MM.1S (cell line): ENCODE results near the gene CTSK.

Experiments used
- EZH2phosphoT487 ChIP-seq: fragments of 300-600 bp; sonication (generic); IDR thresholded peaks from 2 replicates; pipeline ENCODE4 v1.6.1; 2018; ENCODE audit warnings: antibody characterized with exemption, low read length
- TF ChIP-seq, protein P1 (sequence below): fragments of 300-600 bp; sonication (generic); IDR thresholded peaks from 2 replicates; pipeline ENCODE4 v1.5.1; 2016; ENCODE audit warnings: antibody characterized with exemption, low read length, mixed read lengths

DNA sequence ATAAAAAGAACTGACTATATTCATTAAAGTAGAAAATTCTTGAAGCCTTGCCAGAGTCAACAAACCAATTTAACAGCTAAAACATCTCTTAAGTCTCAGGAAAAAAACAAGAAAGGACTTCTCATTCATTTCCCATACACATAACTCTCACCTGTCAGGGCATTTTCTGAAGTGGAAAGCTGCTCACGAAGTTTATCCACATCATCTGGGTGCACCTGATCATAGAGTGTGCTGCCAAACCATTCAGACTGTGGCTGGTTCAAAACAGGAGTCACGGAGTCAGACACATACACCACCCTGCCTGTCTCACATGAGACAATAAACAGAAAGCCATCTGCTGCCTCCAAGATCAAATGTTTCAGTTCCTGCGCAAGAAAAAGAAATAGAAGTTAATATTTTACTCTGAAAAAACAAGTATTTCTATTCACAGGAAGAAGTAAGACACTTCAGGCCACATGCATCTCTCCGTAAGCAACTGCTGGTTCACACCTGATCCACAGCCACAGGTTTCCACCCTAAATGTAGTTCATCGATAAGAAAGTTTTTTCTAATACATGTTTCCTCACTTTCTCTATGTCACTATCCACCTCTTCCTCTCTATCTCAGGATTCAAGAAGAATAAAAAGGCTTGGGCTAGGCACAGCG lies 28.2 kb upstream of the CTSK start:
- TF ChIP-seq, protein P1, sequence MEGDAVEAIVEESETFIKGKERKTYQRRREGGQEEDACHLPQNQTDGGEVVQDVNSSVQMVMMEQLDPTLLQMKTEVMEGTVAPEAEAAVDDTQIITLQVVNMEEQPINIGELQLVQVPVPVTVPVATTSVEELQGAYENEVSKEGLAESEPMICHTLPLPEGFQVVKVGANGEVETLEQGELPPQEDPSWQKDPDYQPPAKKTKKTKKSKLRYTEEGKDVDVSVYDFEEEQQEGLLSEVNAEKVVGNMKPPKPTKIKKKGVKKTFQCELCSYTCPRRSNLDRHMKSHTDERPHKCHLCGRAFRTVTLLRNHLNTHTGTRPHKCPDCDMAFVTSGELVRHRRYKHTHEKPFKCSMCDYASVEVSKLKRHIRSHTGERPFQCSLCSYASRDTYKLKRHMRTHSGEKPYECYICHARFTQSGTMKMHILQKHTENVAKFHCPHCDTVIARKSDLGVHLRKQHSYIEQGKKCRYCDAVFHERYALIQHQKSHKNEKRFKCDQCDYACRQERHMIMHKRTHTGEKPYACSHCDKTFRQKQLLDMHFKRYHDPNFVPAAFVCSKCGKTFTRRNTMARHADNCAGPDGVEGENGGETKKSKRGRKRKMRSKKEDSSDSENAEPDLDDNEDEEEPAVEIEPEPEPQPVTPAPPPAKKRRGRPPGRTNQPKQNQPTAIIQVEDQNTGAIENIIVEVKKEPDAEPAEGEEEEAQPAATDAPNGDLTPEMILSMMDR, result no peak
- TF ChIP-seq EZH2phosphoT487, result no peak
